H1 (cell line): ENCODE results near the gene BRSK2. TPM values are rescaled to one million over a fixed set of nuclear protein-coding genes. Genes with fewer than 3 reads are reported as not detected.

ENCODE experiments used
- CTCF ChIA-PET: fragments of 300-600 bp; sonication (Branson Sonifier 250); formaldehyde crosslinking; loops from one replicate; lab custom pipeline; 2021; ENCODE audit not compliant: partially characterized antibody; lab: Charles Lee
- POLR2A ChIA-PET: fragments of 300-600 bp; sonication (Branson Sonifier 250); formaldehyde crosslinking; loops from one replicate; lab custom pipeline; 2021; ENCODE audit warnings: inconsistent platforms; ENCODE audit not compliant: partially characterized antibody; lab: Charles Lee
- DNase-seq, 2 experiments: peaks; one replicate each; pipeline versions ENCODE4 v3.0.0 to v3.0.0-alpha.2; 2010 to 2022; ENCODE audit warnings: low spot score in 2 of 2, low read depth in 1 of 2, mixed read lengths in 1 of 2
- FAIRE-seq: peaks from 2 replicates; lab custom pipeline; 2011; peaks lifted over from hg19 to GRCh38; lab: Jason Lieb, UNC
- H2AFZ ChIP-seq: 2 replicates; pipeline ENCODE4 v1.8.1; 2012; ENCODE audit warnings: low read length, inconsistent platforms
- H2AK5ac ChIP-seq: 2 replicates; pipeline ENCODE4 v1.6.1; 2013; ENCODE audit warnings: low read depth, low read length
- H2BK120ac ChIP-seq: replicated peaks from 2 replicates; pipeline ENCODE3; 2013; ENCODE audit warnings: low read depth, low read length, inconsistent platforms
- H2BK12ac ChIP-seq: 2 replicates; pipeline ENCODE4 v1.6.1; 2013; ENCODE audit warnings: low read depth, low read length
- H2BK15ac ChIP-seq: 2 replicates; pipeline ENCODE4 v1.6.1; 2013; ENCODE audit warnings: low read length
- H2BK20ac ChIP-seq: 2 replicates; pipeline ENCODE4 v1.6.1; 2013; ENCODE audit warnings: low read length
- H2BK5ac ChIP-seq: 2 replicates; pipeline ENCODE4 v1.6.1; 2013; ENCODE audit warnings: low read depth, low read length
- H3K14ac ChIP-seq: 2 replicates; pipeline ENCODE4 v1.6.1; 2013; ENCODE audit warnings: inconsistent platforms; ENCODE audit not compliant: insufficient read length
- H3K18ac ChIP-seq: 2 replicates; pipeline ENCODE4 v1.6.1; 2013; ENCODE audit warnings: low read length; ENCODE audit errors: extremely low read depth
- H3K23ac ChIP-seq: 2 replicates; pipeline ENCODE4 v1.6.1; 2013; ENCODE audit warnings: inconsistent platforms; ENCODE audit not compliant: insufficient read length
- H3K23me2 ChIP-seq: 2 replicates; pipeline ENCODE4 v1.6.1; 2013; ENCODE audit warnings: low read depth, low read length
- H3K27ac ChIP-seq: 2 replicates; pipeline ENCODE4 v1.6.1; 2011; ENCODE audit warnings: low read depth, low read length, inconsistent platforms
- H3K27me3 ChIP-seq, 4 experiments: replicated peaks in 1 of 4; 1 replicate in 1 of 4; 2 replicates in 3 of 4; pipeline versions ENCODE4 v1.6.1 to v1.8.1; 2011 to 2013; ENCODE audit warnings: low read length in 3 of 4, mild to moderate bottlenecking in 3 of 4, inconsistent platforms in 2 of 4, mixed read lengths in 2 of 4, moderate library complexity in 1 of 4; ENCODE audit not compliant: control insufficient read depth in 3 of 4, insufficient read depth in 3 of 4; ENCODE audit errors: extremely low read depth in 1 of 4
- H3K36me3 ChIP-seq, 4 experiments: 2 replicates each; pipeline versions ENCODE4 v1.6.1 to v1.8.1; 2011 to 2013; ENCODE audit warnings: mild to moderate bottlenecking in 4 of 4, low read length in 3 of 4, moderate library complexity in 2 of 4, control low read depth in 1 of 4, inconsistent platforms in 1 of 4; ENCODE audit not compliant: insufficient read depth in 4 of 4, control insufficient read depth in 2 of 4
- H3K4ac ChIP-seq: replicated peaks from 2 replicates; pipeline ENCODE3; 2013; ENCODE audit warnings: low read length, low read depth, mixed read lengths, inconsistent platforms; ENCODE audit not compliant: insufficient read length
- H3K4me1 ChIP-seq, 4 experiments: replicated peaks in 1 of 4; 1 replicate in 1 of 4; 2 replicates in 3 of 4; pipeline versions ENCODE4 v1.6.1 to v1.8.1; 2011 to 2013; ENCODE audit warnings: low read length in 3 of 4, inconsistent platforms in 2 of 4, mixed read lengths in 1 of 4; ENCODE audit not compliant: insufficient read depth in 4 of 4, control insufficient read depth in 3 of 4
- H3K4me2 ChIP-seq, 2 experiments: 2 replicates each; pipeline versions ENCODE4 v1.6.1 to v1.8.1; 2011 to 2013; ENCODE audit warnings: low read depth in 2 of 2, low read length in 2 of 2, control low read depth in 1 of 2, inconsistent platforms in 1 of 2, mild to moderate bottlenecking in 1 of 2; ENCODE audit not compliant: insufficient read depth in 1 of 2
- H3K4me3 ChIP-seq, 4 experiments: fragments of 200-600, 300-600 bp in 1 of 4; sonication (generic), shearing (Covaris generic), sonication (Bioruptor Twin) in 1 of 4; 2 replicates each; pipeline versions ENCODE4 v1.5.1 to v1.8.1; 2011 to 2016; ENCODE audit warnings: low read length in 4 of 4, low read depth in 3 of 4, control low read depth in 2 of 4, inconsistent platforms in 2 of 4, mild to moderate bottlenecking in 2 of 4, mixed read lengths in 1 of 4, moderate library complexity in 1 of 4; ENCODE audit not compliant: insufficient read depth in 2 of 4; ENCODE audit errors: extremely low read depth in 1 of 4
- H3K56ac ChIP-seq: replicated peaks from 2 replicates; pipeline ENCODE3; 2013; ENCODE audit warnings: low read depth, mild to moderate bottlenecking, mixed read lengths, low read length, inconsistent platforms; ENCODE audit not compliant: insufficient read length
- H3K79me1 ChIP-seq: 2 replicates; pipeline ENCODE4 v1.6.1; 2013; ENCODE audit warnings: low read depth, low read length, control low read depth
- H3K79me2 ChIP-seq, 2 experiments: 2 replicates each; pipeline versions ENCODE4 v1.6.1 to v1.8.1; 2012 to 2013; ENCODE audit warnings: low read length in 2 of 2, mild to moderate bottlenecking in 2 of 2, inconsistent platforms in 1 of 2; ENCODE audit not compliant: insufficient read depth in 2 of 2, control insufficient read depth in 1 of 2
- H3K9ac ChIP-seq, 4 experiments: replicated peaks in 1 of 4; 1 replicate in 1 of 4; 2 replicates in 3 of 4; pipeline versions ENCODE4 v1.6.1 to v1.8.1; 2011 to 2013; ENCODE audit warnings: low read depth in 3 of 4, low read length in 3 of 4, control low read depth in 2 of 4, mild to moderate bottlenecking in 2 of 4, moderate library complexity in 2 of 4, inconsistent platforms in 1 of 4; ENCODE audit errors: extremely low read depth in 1 of 4
- H3K9me3 ChIP-seq, 2 experiments: 2 replicates each; pipeline versions ENCODE4 v1.6.1 to v1.8.1; 2012 to 2013; ENCODE audit warnings: mild to moderate bottlenecking in 2 of 2, moderate library complexity in 2 of 2, control low read depth in 1 of 2, inconsistent platforms in 1 of 2, low read depth in 1 of 2, low read length in 1 of 2, mixed read lengths in 1 of 2; ENCODE audit not compliant: insufficient read depth in 2 of 2
- H4K20me1 ChIP-seq, 2 experiments: replicated peaks in 1 of 2; 2 replicates each; pipeline versions ENCODE3 to v1.8.1; 2011 to 2013; ENCODE audit warnings: inconsistent platforms in 2 of 2, low read length in 2 of 2, mild to moderate bottlenecking in 1 of 2; ENCODE audit not compliant: insufficient read depth in 2 of 2, control insufficient read depth in 1 of 2
- H4K5ac ChIP-seq: 2 replicates; pipeline ENCODE4 v1.6.1; 2013; ENCODE audit warnings: low read length, low read depth, mixed read lengths, inconsistent platforms; ENCODE audit not compliant: insufficient read length
- H4K8ac ChIP-seq: 2 replicates; pipeline ENCODE4 v1.8.0; 2013; ENCODE audit warnings: mild to moderate bottlenecking, moderate library complexity, low read length, inconsistent platforms; ENCODE audit not compliant: insufficient read depth; ENCODE audit errors: extremely low read depth
- H4K91ac ChIP-seq: replicated peaks from 2 replicates; pipeline ENCODE3; 2013; ENCODE audit warnings: low read length, mixed read lengths, inconsistent platforms; ENCODE audit not compliant: insufficient read length
- CEBPB ChIP-seq: IDR thresholded peaks from 2 replicates; pipeline ENCODE4 v1.6.1; 2012; ENCODE audit warnings: low read depth, low read length
- HDAC2 ChIP-seq, 2 experiments: fragments of 300-600 bp in 1 of 2; sonication (generic) in 1 of 2; IDR thresholded peaks; 2 replicates each; pipeline ENCODE4 v1.6.1; 2011 to 2012; ENCODE audit warnings: low read depth in 2 of 2, low read length in 2 of 2, mild to moderate bottlenecking in 2 of 2, moderate library complexity in 2 of 2, borderline replicate concordance in 1 of 2, inconsistent platforms in 1 of 2
- TCF12 ChIP-seq: IDR thresholded peaks from 2 replicates; pipeline ENCODE4 v1.6.1; 2011; ENCODE audit warnings: low read depth, mild to moderate bottlenecking, low read length
- USF2 ChIP-seq: IDR thresholded peaks from 2 replicates; pipeline ENCODE4 v1.6.1; 2011; ENCODE audit warnings: low read length, improper control_type of control experiment
- WGBS, 2 experiments: shearing (Covaris generic) in 1 of 2; methylation state at CpG; one replicate each; pipeline versions ENCODE4 v1.1.6 to v1.1.7; 2013 to 2015; ENCODE audit warnings: low lambda C conversion rate in 2 of 2, mixed read lengths in 2 of 2, inconsistent platforms in 1 of 2, low coverage in 1 of 2, missing lambda C conversion rate in 1 of 2; ENCODE audit not compliant: insufficient replicate concordance in 2 of 2, insufficient coverage in 1 of 2, insufficient read length in 1 of 2; ENCODE audit errors: extremely low coverage in 1 of 2, missing lambda C conversion rate in 1 of 2; 5-methylcytosine and 5-hydroxymethylcytosine counted together
- polyA plus RNA-seq, 7 experiments: library from polyadenylated mRNA; depleted of rRNA in 3 of 7; stranded (reverse) in 5 of 7; unstranded in 2 of 7; fragments of >200 nt in 5 of 7; fragments of 200-250 nt in 2 of 7; gene quantifications; 1 replicate in 5 of 7; 2 replicates in 1 of 7; 4 replicates in 1 of 7; pipeline versions ENCODE4 v1.2.1 to v1.2.3, GENCODE V29; 2011 to 2013; ENCODE audit warnings: missing spikeins in 2 of 7, mixed read lengths in 2 of 7
- total RNA-seq: library from RNA; stranded (reverse); fragmentation: NEBNext Ultra II Directional; extraction: Animal tissue kit (Norgen Biotek cat#: 25700); gene quantifications from 2 replicates; pipeline ENCODE4 v1.2.1, GENCODE V29; 2021

Gene BRSK2
- total and polyA plus RNA-seq, 2 of the 8 experiments (the other 6 are each of a cell fraction or from before 2014, with no cell fraction given), result 17.3 to 27.1 TPM

- no peak for FAIRE-seq
- Histone ChIP-seq H3K14ac (no peak overlapping the region), H3K36me3 (no peaks in the 10 kb centered on the region), H2BK5ac (no peak overlapping the region), H3K4me1 (peaks cover 0 to 14% (median 7%) of the 10 kb centered on the region in 4 experiments; a peak in 3 of 7 replicates), H3K4me2 (no peak overlapping the region), H3K27ac (no peak overlapping the region; the same call in 1 of the 2 replicates), H3K4ac (no peak overlapping the region), H2AK5ac (no peak overlapping the region), H2BK15ac (no peak overlapping the region), H3K23me2 (no peaks in the 10 kb centered on the region), H3K23ac (no peak overlapping the region), H2BK120ac (no peak overlapping the region), H2BK12ac (no peak overlapping the region), H3K27me3 (no peaks in the 10 kb centered on the region), H3K4me3 (no peak overlapping the region), H2BK20ac (no peak overlapping the region), H3K9me3 (peaks cover 0 to 8% of the 10 kb centered on the region in 2 experiments; a peak in 1 of 4 replicates), H4K8ac (no peak overlapping the region; the same call in 1 of the 2 replicates), H3K79me2 (peaks cover 0 to 39% of the 10 kb centered on the region in 2 experiments; a peak in 1 of 4 replicates), H4K5ac (no peak overlapping the region), H2AFZ (no peak overlapping the region), H3K9ac (no peak overlapping the region), H3K79me1 (peaks cover 31% of the 10 kb centered on the region), H4K20me1 (peaks cover 5 to 12% of the 10 kb centered on the region in 2 experiments), H3K18ac (no peak overlapping the region), H4K91ac (peak overlapping the region; percentile 54), H3K56ac (no peak overlapping the region)
- DNase-seq, result no peak
- 90% methylated on average over 20 of the region's 20 CpGs; no CpG with 5 or more reads in 1 of the 2 experiments for WGBS, 2 experiments
- ChIA-PET POLR2A (no interaction called here), CTCF (interaction anchor here (1.2 to 1.3 kb wide), 5 partner anchors 20 to 233 kb away, joined by 3 to 4 read pairs (median 3); no protein-coding TSS in a partner anchor)
- TF ChIP-seq CEBPB (no peak), HDAC2 (IDR thresholded peaks at IDR 0.05; ENCODE audit: borderline replicate concordance in 1 of 2, low read depth in 2 of 2, low read length in 2 of 2) (no peak), USF2 (no peak), TCF12 (no peak)
Observed at GRCh38 chr11:1502954-1503707, 113.4 kb downstream of the BRSK2 start.
